Stimulated activated CD4-positive, alpha-beta T cell treated with anti-CD3 and anti-CD28 coated beads, TNF-alpha, amount 100 ng/mL, for 24 hours (primary cell): ENCODE data around the gene EEF1E1.
"Not testable (repeated sequence)": the region's sequence is repeated elsewhere in the genome, so short reads cannot be mapped to it uniquely, and the experiment has no call there.

Experiments
- DNase-seq, 3 experiments: peaks; one replicate each; pipeline ENCODE4 v3.0.0-alpha.2; 2020; ENCODE audit warnings: low read depth in 3 of 3

The EEF1E1 gene

GRCh38 chr6:8063761-8064637, 38.3 kb downstream of the EEF1E1 start, which contains the start of gene BLOC1S5:
BLOC1S5 (minus strand) TSS chr6:8064389; CDS start chr6:8064376, 13 bp downstream.
- peak; percentile 95 to 98 (median 97) for DNase-seq

DNA sequence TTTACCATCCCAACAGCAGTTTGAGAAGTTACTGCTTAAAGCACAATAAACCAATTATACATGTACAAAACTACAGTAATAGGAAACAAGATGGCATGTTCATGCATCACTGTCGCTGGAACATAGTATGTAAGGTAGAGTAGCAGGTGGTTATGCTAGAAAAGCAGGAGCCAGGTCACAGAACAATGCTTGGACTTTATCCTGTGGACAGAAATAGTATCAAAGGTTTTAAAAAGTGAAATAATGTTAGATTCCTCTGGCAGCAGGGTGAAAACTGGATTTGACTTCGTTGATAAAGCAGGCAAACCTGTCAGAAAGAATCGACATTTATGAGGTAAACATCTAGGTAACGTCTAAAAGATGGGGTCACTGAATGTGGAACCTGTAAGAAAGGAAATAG, 40.6 kb downstream of the EEF1E1 start:
- no peak for DNase-seq

DNA sequence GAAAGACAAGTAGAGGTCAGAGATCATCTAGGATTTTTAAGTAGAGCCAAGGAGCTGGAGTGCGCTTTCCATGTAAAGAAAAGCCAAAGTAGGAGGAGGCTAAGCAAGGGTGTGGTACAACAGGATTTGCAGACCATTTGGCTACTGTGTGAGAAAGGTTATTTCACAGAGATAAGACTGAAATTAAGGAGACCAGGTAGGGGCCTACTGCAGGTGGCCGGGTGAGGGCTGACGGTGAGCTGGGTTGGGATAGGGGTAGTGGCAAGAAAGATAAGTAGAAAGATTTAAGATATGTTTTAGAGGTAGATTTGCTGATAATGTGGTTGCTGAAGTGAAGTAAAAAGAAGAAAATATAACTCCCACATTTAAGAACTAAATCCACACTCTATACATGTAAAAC, 42.0 kb downstream of the EEF1E1 start:
- no peak for DNase-seq

- no peak for DNase-seq
Observed at GRCh38 chr6:8059129-8059528, 43.2 kb downstream of the EEF1E1 start.

GRCh38 chr6:8057793-8058192, 44.6 kb downstream of the EEF1E1 start:
- DNase-seq: no peak

DNA sequence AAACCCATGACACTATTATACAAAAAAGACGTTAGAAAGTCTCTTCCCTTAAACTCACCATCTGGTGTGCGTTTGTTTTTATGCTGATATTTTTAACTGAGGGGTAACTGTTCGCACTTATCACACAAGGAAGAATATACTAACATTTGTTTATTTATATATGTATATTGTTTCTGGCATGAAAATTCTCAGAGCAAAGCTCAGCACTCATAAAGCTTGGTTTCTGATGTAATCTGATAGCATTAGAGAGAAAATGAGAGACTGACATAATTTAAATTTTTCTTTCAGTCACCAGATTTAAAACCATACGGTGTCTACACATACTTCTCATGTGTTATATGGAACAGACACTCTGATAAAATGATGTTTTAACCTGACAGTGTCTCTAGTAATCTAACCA, 45.1 kb downstream of the EEF1E1 start:
- DNase-seq: no peak

DNA sequence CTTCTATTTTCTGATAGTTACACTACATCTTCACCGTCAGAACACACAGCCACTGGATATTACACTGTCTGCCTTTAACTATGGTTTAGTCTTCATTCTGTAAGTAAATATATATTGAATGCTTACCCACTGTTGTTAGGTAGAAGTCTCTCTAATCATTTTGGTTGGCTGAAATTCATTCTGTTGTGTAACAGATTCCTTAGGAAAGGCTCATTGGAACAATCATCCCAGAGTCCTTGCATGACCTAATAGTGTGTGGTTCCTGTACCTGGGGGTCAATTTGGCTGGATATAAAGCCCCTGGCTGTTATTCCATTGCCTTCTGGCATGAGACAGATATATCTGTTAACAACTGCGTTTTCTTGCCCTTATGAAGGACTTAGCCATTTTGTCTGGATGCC, 48.1 kb downstream of the EEF1E1 start:
- no peak for DNase-seq

DNA sequence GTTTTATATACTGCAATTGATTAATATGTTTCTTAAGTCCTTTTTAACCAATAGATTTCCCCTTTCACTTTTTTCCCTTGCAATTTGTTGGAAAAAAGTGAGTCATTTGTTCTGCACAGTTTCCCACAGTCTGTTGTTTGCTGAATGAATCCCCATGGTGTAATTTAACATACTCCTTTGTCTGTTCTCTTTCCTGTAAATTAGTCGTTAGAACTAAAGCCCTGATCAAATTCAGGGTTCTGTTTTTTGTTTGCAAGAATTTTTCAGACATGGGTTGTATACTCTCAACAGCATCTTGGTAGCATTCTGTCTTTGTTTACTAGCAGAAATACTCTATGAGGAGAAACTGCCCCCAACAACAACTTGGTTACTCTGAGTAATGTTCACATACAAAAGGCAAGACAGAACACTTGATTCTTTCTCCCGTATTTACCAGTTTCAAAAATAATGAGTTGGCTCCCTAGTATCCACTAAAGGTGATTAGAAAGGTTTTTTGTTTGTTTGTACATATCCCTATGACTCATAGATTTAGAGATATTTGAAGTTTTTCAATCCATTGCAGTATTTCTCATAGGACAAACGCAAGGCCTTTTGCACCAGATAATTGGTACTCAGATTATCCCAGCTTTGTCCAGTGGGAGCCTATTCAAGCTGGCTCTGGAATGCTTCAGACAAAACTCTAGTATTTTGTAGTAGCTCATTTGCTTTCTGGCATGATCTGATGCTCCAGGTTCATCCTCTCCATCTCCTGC, 54.6 kb downstream of the EEF1E1 start:
- DNase-seq: no peak

- DNase-seq: not testable (repeated sequence)
Observed at GRCh38 chr6:8045769-8046168, 56.6 kb downstream of the EEF1E1 start.

DNA sequence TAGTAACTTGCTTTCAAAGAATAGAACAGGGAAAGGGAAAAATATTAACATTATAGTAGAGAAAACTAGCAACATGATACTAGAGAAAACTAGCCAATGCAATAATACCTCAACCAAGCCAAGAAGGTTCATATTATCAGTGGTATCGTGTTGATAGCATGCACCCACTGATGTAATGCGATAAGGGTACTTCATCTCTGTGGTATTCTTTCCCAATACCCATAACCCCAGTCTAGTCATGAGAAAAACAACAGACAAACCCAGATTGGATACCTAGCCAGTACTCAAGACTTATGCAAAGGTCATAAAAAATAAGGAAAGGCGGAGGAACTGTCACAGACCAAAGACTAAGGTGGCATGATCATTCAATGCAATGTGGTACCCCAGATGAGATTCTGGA, 59.1 kb downstream of the EEF1E1 start:
- no peak for DNase-seq

DNA sequence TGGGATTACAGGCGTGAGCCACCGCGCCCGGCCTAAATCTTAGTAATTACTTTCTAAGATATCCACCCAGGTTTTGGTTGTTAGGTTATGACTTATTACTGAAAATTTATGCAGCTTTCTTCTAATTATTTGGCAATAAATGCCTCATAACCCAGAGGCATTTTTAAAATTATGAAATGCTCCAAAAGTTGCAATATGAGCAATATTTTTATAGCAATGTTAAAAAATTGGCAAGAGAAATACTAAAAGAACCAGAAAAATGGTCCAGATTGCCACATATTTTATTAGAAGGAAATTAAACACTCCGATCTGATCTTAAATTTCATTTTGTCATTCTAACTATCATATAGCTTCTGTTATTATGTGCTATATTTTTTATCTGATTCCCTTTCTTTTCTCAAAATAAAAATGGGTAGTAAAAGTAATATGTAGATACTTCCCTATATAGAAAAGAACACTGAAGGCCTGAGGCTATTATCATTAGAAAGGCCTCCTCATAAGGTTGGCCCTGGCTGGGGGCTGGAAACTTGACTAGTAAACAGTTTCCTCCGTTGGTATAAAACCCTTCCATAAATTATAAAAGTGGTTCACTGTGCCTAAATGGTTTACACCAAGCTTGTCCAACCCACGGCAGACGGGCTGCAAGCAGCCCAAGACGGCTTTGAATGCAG, 60.3 kb downstream of the EEF1E1 start:
- no peak for DNase-seq

GRCh38 chr6:8034107-8034506, 68.2 kb downstream of the EEF1E1 start:
- not testable (repeated sequence) for DNase-seq

- DNase-seq: no peak
Observed at GRCh38 chr6:8030920-8031319, 71.4 kb downstream of the EEF1E1 start.
